Psoas muscle (tissue), 8 donors: ENCODE results near the gene MTFR2. TPM values are rescaled to one million over a fixed set of nuclear protein-coding genes. Genes with fewer than 3 reads are reported as not detected.

Experiments
- ATAC-seq, 4 donors: fragments of 200-7000 bp; cut with Tn5 transposase; one replicate each; pipeline ENCODE4 v1.9.1; 2020; ENCODE audit warnings: moderate library complexity in 3 of 4, mild to moderate bottlenecking in 2 of 4
- DNase-seq, 2 donors: peaks; one replicate each; pipeline ENCODE4 v3.0.0-alpha.2; 2020
- H3K27ac ChIP-seq: fragments of 200-600 bp; one replicate; pipeline ENCODE4 v1.8.0; 2022
- H3K27me3 ChIP-seq, 3 donors: fragments of 200-600 bp in 1 of 3; one replicate each; pipeline versions ENCODE4 v1.6.1 to v1.8.0; 2013 to 2022; ENCODE audit warnings: low read length in 2 of 3, mild to moderate bottlenecking in 2 of 3, moderate library complexity in 1 of 3; ENCODE audit not compliant: insufficient read depth in 3 of 3
- H3K36me3 ChIP-seq, 2 donors: fragments of 200-600 bp in 1 of 2; one replicate each; pipeline versions ENCODE4 v1.6.1 to v1.8.0; 2013 to 2022; ENCODE audit warnings: low read depth in 1 of 2, mild to moderate bottlenecking in 1 of 2, moderate library complexity in 1 of 2; ENCODE audit not compliant: insufficient read depth in 1 of 2
- H3K4me1 ChIP-seq: fragments of 200-600 bp; one replicate; pipeline ENCODE4 v1.8.0; 2022
- H3K4me3 ChIP-seq: fragments of 200-600 bp; one replicate; pipeline ENCODE4 v1.8.0; 2022; ENCODE audit warnings: mild to moderate bottlenecking
- H3K9me3 ChIP-seq: fragments of 200-600 bp; one replicate; pipeline ENCODE4 v1.8.0; 2022
- CTCF ChIP-seq: fragments of 200-600 bp; IDR thresholded peaks from one replicate; pipeline ENCODE4 v1.8.0; 2022; ENCODE audit warnings: antibody characterized with exemption
- WGBS, 3 donors: extraction: QIAGEN DNeasy Blood & Tissue Kit; methylation state at CpG; one replicate each; pipeline versions ENCODE4 v1.1.6 to v1.1.7; 2013; 5-methylcytosine and 5-hydroxymethylcytosine counted together
- intact Hi-C, 2 donors: fragments of 100-400 bp; cut with DNase I; formaldehyde crosslinking; loops; one replicate each; pipeline versions ENCODE4 v1.11.0 to v1.14.2; 2022
- polyA plus RNA-seq, 3 donors: library from polyadenylated mRNA; stranded (reverse); fragments of 200-250 nt; gene quantifications; one replicate each; pipeline ENCODE4 v1.2.3, GENCODE V29; 2013
- total RNA-seq, 4 donors: library from RNA; stranded (reverse); fragmentation: NEBNext Ultra II Directional in 2 of 4; extraction: Animal tissue kit (Norgen Biotek cat#: 25700) in 2 of 4; gene quantifications; one replicate each; pipeline versions ENCODE4 v1.2.1 to v1.2.4, GENCODE V29; 2021 to 2023
- donor health status: healthy with polysubstance abuse.
- donor health status: DM: no; HTN: no; CAD: no; lungs with moderate emphysema.
- donor health status: Bipolar disorder and iron deficiency.
- donor health status: healthy.
- donor health status: DM: yes; HTN: yes; CAD: no.
- donor health status: DM: no; HTN: no; CAD: no.
- donor health status: DM: no; HTN: no; CAD: no.
- donor health status: DM: yes; HTN: yes; CAD: no.

The MTFR2 gene
- total and polyA plus RNA-seq, 7 donors: 0.07 to 0.95 (median 0.41) TPM; not detected in 1

GRCh38 chr6:136254851-136255466 is 4.8 kb upstream of the MTFR2 start:
- ATAC-seq (no peak), DNase-seq (no peak)
- Histone ChIP-seq H3K27me3 (no peaks in the 10 kb centered on the region), H3K9me3 (no peaks in the 10 kb centered on the region), H3K4me3 (no peak overlapping the region), H3K4me1 (peaks cover 12% of the 10 kb centered on the region), H3K27ac (no peak overlapping the region), H3K36me3 (peaks cover 0 to 41% of the 10 kb centered on the region in 2 donors)
- TF ChIP-seq CTCF: no peak
- intact Hi-C loops: loop anchor here in 1 of 2 donors (5.0 kb wide), 1 partner anchor 32 kb away; the partner anchor contains the start of gene BCLAF1

GRCh38 chr6:136253734-136254133 is 3.6 kb upstream of the MTFR2 start:
- WGBS, 3 donors: 63 to 75% (median 66%) methylated on average over 6 of the region's 6 CpGs
- Histone ChIP-seq H3K27ac (no peak overlapping the region), H3K4me1 (peaks cover 17% of the 10 kb centered on the region), H3K4me3 (no peak overlapping the region), H3K27me3 (no peaks in the 10 kb centered on the region), H3K36me3 (peaks cover 0 to 29% of the 10 kb centered on the region in 2 donors), H3K9me3 (no peaks in the 10 kb centered on the region)
- intact Hi-C loops: loop anchor here in 1 of 2 donors (5.0 kb wide), 1 partner anchor 34 kb away; the partner anchor contains the start of gene BCLAF1
- TF ChIP-seq CTCF: no peak
- DNase-seq (no peak), ATAC-seq (no peak)

GRCh38 chr6:136252441-136252840 is 2.3 kb upstream of the MTFR2 start:
- Histone ChIP-seq H3K9me3 (no peaks in the 10 kb centered on the region), H3K4me3 (no peak overlapping the region), H3K4me1 (peaks cover 17% of the 10 kb centered on the region), H3K36me3 (peaks cover 0 to 16% of the 10 kb centered on the region in 2 donors), H3K27ac (no peak overlapping the region), H3K27me3 (no peaks in the 10 kb centered on the region)
- intact Hi-C loops: loop anchor here in 1 of 2 donors (5.0 kb wide), 1 partner anchor 35 kb away; the partner anchor contains the start of gene BCLAF1
- WGBS, 3 donors: 63 to 69% (median 63%) methylated on average over 2 of the region's 2 CpGs
- TF ChIP-seq CTCF: no peak
- DNase-seq: no peak
- ATAC-seq: no peak

GRCh38 chr6:136251394-136251793 is 1.3 kb upstream of the MTFR2 start:
- WGBS, 3 donors: 35 to 44% (median 44%) methylated on average over 4 of the region's 4 CpGs
- no peaks in the 10 kb centered on the region for H3K9me3 ChIP-seq
- TF ChIP-seq CTCF: no peak
- peaks cover 17% of the 10 kb centered on the region for H3K4me1 ChIP-seq
- intact Hi-C loops: loop anchor here in 1 of 2 donors (5.0 kb wide), 1 partner anchor 36 kb away; the partner anchor contains the start of gene BCLAF1
- peaks cover 0 to 6% of the 10 kb centered on the region in 2 donors for H3K36me3 ChIP-seq
- ATAC-seq (peak in 1 of 4 donors; percentile 27), DNase-seq (no peak)
- peak overlapping the region; percentile 78 for H3K4me3 ChIP-seq
- no peak overlapping the region for H3K27ac ChIP-seq
- H3K27me3 ChIP-seq: no peaks in the 10 kb centered on the region

GRCh38 chr6:136250686-136251008 is 536 bp upstream of the MTFR2 start:
- Histone ChIP-seq H3K9me3 (no peaks in the 10 kb centered on the region), H3K27ac (peak overlapping the region; percentile 46), H3K36me3 (peaks cover 0 to 6% of the 10 kb centered on the region in 2 donors), H3K27me3 (no peaks in the 10 kb centered on the region), H3K4me3 (peak overlapping the region; percentile 78), H3K4me1 (peaks cover 17% of the 10 kb centered on the region)
- 0 to 1% (median 0%) methylated on average over 8 of the region's 8 CpGs for WGBS, 3 donors
- DNase-seq (no peak), ATAC-seq (peak; percentile 26 to 39 (median 32))
- TF ChIP-seq CTCF: no peak
- intact Hi-C loops: loop anchor here in 1 of 2 donors (5.0 kb wide), 1 partner anchor 37 kb away; the partner anchor contains the start of gene BCLAF1
